A549 (cell line): ENCODE data around the gene SRRM1. TPM values are rescaled to one million over a fixed set of nuclear protein-coding genes. Genes with fewer than 3 reads are reported as not detected.

Source experiments
- ATAC-seq, 2 experiments: fragments of 200-7000 bp in 1 of 2; fragments of >200 bp in 1 of 2; cut with Nextera tagmentation in 1 of 2; cut with Tn5 transposase in 1 of 2; 3 replicates each; pipeline versions ENCODE4 v1.8.0 to v1.9.1; 2018 to 2020; ENCODE audit warnings: mild to moderate bottlenecking in 1 of 2, moderate library complexity in 1 of 2
- CTCF ChIA-PET: fragments of 300-600 bp; sonication (Branson Sonifier 250); formaldehyde crosslinking; extraction: SDS; loops from one replicate; lab custom pipeline; 2021; ENCODE audit warnings: antibody characterized with exemption, inconsistent platforms; lab: Yijun Ruan, JAX
- POLR2A ChIA-PET: fragments of 350-600 bp; formaldehyde crosslinking; extraction: SDS; loops from one replicate; lab custom pipeline; 2021; ENCODE audit warnings: antibody characterized with exemption, inconsistent platforms; lab: Yijun Ruan, JAX
- DNase-seq, 2 experiments: peaks; one replicate each; pipeline versions ENCODE4 v3.0.0 to v3.0.0-alpha.2; 2011 to 2016; ENCODE audit warnings: low read depth in 1 of 2, low spot score in 1 of 2
- FAIRE-seq: peaks from 2 replicates; lab custom pipeline; 2011; peaks lifted over from hg19 to GRCh38; lab: Jason Lieb, UNC
- H3K27ac ChIP-seq, 2 experiments: fragments of >200 bp; sonication (Bioruptor Twin); formaldehyde crosslinking; 3 replicates each; pipeline ENCODE4 v1.5.1; 2016 to 2017
- H3K4me1 ChIP-seq: fragments of >200 bp; sonication (Bioruptor Twin); formaldehyde crosslinking; 3 replicates; pipeline ENCODE4 v1.6.1; 2016
- H3K4me2 ChIP-seq: fragments of >200 bp; sonication (Bioruptor Twin); formaldehyde crosslinking; 3 replicates; pipeline ENCODE4 v1.6.1; 2016
- H3K4me3 ChIP-seq: fragments of >200 bp; sonication (Bioruptor Twin); formaldehyde crosslinking; 3 replicates; pipeline ENCODE4 v1.5.1; 2016
- H3K9me3 ChIP-seq: fragments of >200 bp; sonication (Bioruptor Twin); formaldehyde crosslinking; 3 replicates; pipeline ENCODE4 v1.6.1; 2016
- BCL3 ChIP-seq: fragments of >200 bp; sonication (Bioruptor Twin); formaldehyde crosslinking; IDR thresholded peaks from 3 replicates; pipeline ENCODE4 v1.6.1; 2016
- CBX2 ChIP-seq: fragments of 200-600 bp; sonication (generic); IDR thresholded peaks from 2 replicates; pipeline ENCODE4 v1.6.1; 2016; ENCODE audit warnings: low read depth, mild to moderate bottlenecking, borderline replicate concordance
- CHD2 ChIP-seq: fragments of 150-350 bp; IDR thresholded peaks from 2 replicates; pipeline ENCODE4 v1.6.1; 2014; ENCODE audit warnings: low read length; ENCODE audit not compliant: partially characterized antibody
- EHF ChIP-seq: fragments of 250-450 bp; sonication (Bioruptor Pico); IDR thresholded peaks from 2 replicates; pipeline ENCODE4 v1.5.0; 2020; ENCODE audit warnings: mild to moderate bottlenecking
- EHMT2 ChIP-seq: fragments of 200-600 bp; sonication (generic); IDR thresholded peaks from 2 replicates; pipeline ENCODE4 v1.6.1; 2016; ENCODE audit warnings: antibody characterized with exemption, low read depth, mild to moderate bottlenecking, moderate library complexity
- ESRRA ChIP-seq: fragments of 150-350 bp; IDR thresholded peaks from 2 replicates; pipeline ENCODE4 v1.6.1; 2014; ENCODE audit warnings: mild to moderate bottlenecking, low read length, borderline replicate concordance
- FOSL2 ChIP-seq, 2 experiments: fragments of 450-650 bp in 1 of 2; fragments of >200 bp in 1 of 2; sonication (Bioruptor Twin) in 1 of 2; formaldehyde crosslinking; IDR thresholded peaks; 2 replicates each; pipeline versions ENCODE4 v1.5.0 to v1.6.1; 2016 to 2020; ENCODE audit warnings: mild to moderate bottlenecking in 1 of 2, moderate library complexity in 1 of 2
- GATA3 ChIP-seq: IDR thresholded peaks from 2 replicates; pipeline ENCODE4 v1.6.1; 2012; ENCODE audit warnings: borderline replicate concordance
- HOXB13 ChIP-seq: fragments of 250-450 bp; sonication (Bioruptor Pico); IDR thresholded peaks from 2 replicates; pipeline ENCODE4 v1.5.0; 2020; ENCODE audit warnings: low read depth, mild to moderate bottlenecking, moderate library complexity
- JUN ChIP-seq, 2 experiments: fragments of >200 bp; sonication (Bioruptor Twin); formaldehyde crosslinking; IDR thresholded peaks; 2 replicates in 1 of 2; 3 replicates in 1 of 2; pipeline ENCODE4 v1.6.1; 2016 to 2017
- MAFK ChIP-seq: fragments of 450-650 bp; IDR thresholded peaks from 2 replicates; pipeline ENCODE4 v1.6.1; 2014; ENCODE audit not compliant: partially characterized antibody
- POLR2A ChIP-seq: IDR thresholded peaks from 2 replicates; pipeline ENCODE4 v1.6.1; 2012; ENCODE audit warnings: mild to moderate bottlenecking, low read length
- REST ChIP-seq: fragments of 200-600 bp; sonication (generic); IDR thresholded peaks from 2 replicates; pipeline ENCODE4 v1.6.1; 2016; ENCODE audit warnings: antibody characterized with exemption, mild to moderate bottlenecking, moderate library complexity
- TFCP2L1 ChIP-seq: fragments of 250-450 bp; sonication (Bioruptor Pico); IDR thresholded peaks from 2 replicates; pipeline ENCODE4 v1.5.0; 2021; ENCODE audit warnings: mild to moderate bottlenecking
- TP53 ChIP-seq: fragments of 250-450 bp; sonication (Bioruptor Pico); IDR thresholded peaks from 2 replicates; pipeline ENCODE4 v1.5.0; 2021; ENCODE audit warnings: mild to moderate bottlenecking, moderate library complexity
- ZC3H11A ChIP-seq: fragments of 450-650 bp; IDR thresholded peaks from 2 replicates; pipeline ENCODE4 v1.6.1; 2014; ENCODE audit warnings: antibody characterized with exemption, mild to moderate bottlenecking
- ZFP36 ChIP-seq: fragments of 450-650 bp; IDR thresholded peaks from 2 replicates; pipeline ENCODE4 v1.6.1; 2014; ENCODE audit warnings: borderline replicate concordance; ENCODE audit not compliant: partially characterized antibody
- ZSCAN20 ChIP-seq: fragments of 250-450 bp; sonication (Bioruptor Pico); IDR thresholded peaks from 2 replicates; pipeline ENCODE4 v1.8.0; 2022; ENCODE audit warnings: mild to moderate bottlenecking, moderate library complexity
- whole genome bisulfite sequencing: methylation state at CpG from one replicate; pipeline ENCODE4 v1.1.6; 2017; ENCODE audit errors: missing lambda C conversion rate; 5-methylcytosine and 5-hydroxymethylcytosine counted together
- polyA plus RNA-seq, 4 experiments: library from polyadenylated mRNA; depleted of rRNA in 3 of 4; stranded (reverse); fragments of >200 nt; fragmentation: RNase III in 1 of 4; extraction: RNeasy Plus Mini Kit Qiagen cat#74134 plus additional on column Dnase treatment in 1 of 4; gene quantifications; 2 replicates in 3 of 4; 3 replicates in 1 of 4; pipeline ENCODE4 v1.2.3, GENCODE V29; 2011 to 2017
- TF ChIP-seq, protein P1 (sequence below): fragments of >200 bp; sonication (Bioruptor Twin); formaldehyde crosslinking; IDR thresholded peaks from 2 replicates; pipeline ENCODE4 v1.6.1; 2016

Gene SRRM1
- polyA plus RNA-seq, 2 of the 4 experiments (the other 2 are of a cell fraction): 59.6 to 72.5 TPM

DNA sequence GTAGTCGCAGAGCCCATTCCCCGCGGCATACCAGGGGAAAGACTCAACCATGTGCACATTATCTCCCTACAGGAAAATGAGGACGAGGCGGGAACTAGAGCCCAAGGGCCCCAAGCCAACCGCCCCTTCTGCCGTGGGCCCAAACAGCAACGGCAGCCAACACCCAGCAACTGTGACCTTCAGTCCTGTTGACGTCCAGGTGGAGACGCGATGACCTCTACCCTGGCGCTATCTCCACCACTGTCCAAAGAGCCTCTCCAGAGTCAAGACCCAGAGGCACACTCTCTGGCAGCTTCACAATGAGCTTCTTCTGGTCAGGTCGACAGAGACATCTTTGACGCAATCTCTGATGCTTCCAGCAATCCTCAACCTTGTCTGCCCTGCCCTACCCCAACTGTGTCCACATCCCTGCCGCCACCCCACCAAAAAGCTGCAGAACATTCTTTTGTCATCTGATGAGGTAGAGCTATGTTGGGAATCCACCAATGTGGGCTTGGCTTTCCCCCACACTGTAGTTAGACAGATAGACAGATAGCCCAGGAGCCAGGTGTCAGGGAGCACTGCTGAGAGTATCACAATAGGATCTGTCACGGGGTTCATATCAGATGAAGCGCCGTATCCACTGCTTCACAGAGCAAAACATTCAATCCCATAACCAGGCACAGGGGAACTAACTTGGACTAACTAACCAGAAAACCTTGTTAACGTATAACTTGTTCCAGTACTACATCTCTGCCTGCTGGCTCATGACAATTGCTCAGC lies 37.4 kb upstream of the SRRM1 start:
- ATAC-seq (no peak), DNase-seq (no peak), FAIRE-seq (no peak)
- H3K4me3 ChIP-seq: no peak overlapping the region
- no peak for TF ChIP-seq EHF (CRISPR knock-in tag)
- no peak for TF ChIP-seq BCL3
- no peak for TF ChIP-seq GATA3
- no peak for TF ChIP-seq CBX2
- no peak for TF ChIP-seq FOSL2 (IDR thresholded peaks at IDR 0.05)
- no peak for TF ChIP-seq FOSL2 (CRISPR knock-in tag; IDR thresholded peaks at IDR 0.05)
- no peak for TF ChIP-seq CHD2
- TF ChIP-seq HOXB13 (CRISPR knock-in tag): no peak
- no peak overlapping the region for H3K4me2 ChIP-seq
- no peaks in the 10 kb centered on the region for H3K9me3 ChIP-seq
- ChIA-PET CTCF (interaction anchor here (0.6 to 1.1 kb wide), 2 partner anchors 42 to 229 kb away, joined by 3 to 4 read pairs; no protein-coding TSS in a partner anchor), POLR2A (no interaction called here)
- no peaks in the 10 kb centered on the region for H3K4me1 ChIP-seq
- 92% methylated on average over 19 of the region's 19 CpGs for WGBS
- no peak overlapping the region for H3K27ac ChIP-seq

- TF ChIP-seq ESRRA (no peak), REST (no peak), POLR2A (no peak), CHD2 (no peak), TFCP2L1 (no peak), ZC3H11A (no peak), JUN (IDR thresholded peaks at IDR 0.05) (no peak), BCL3 (no peak), TP53 (CRISPR knock-in tag) (no peak), ZFP36 (no peak), MAFK (no peak), ZSCAN20 (CRISPR knock-in tag) (no peak), EHMT2 (no peak)
- TF ChIP-seq, protein P1, sequence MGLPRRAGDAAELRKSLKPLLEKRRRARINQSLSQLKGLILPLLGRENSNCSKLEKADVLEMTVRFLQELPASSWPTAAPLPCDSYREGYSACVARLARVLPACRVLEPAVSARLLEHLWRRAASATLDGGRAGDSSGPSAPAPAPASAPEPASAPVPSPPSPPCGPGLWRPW: no peak
- CTCF ChIA-PET: interaction anchor here (0.6 to 1.1 kb wide), 2 partner anchors 43 to 229 kb away, joined by 3 to 4 read pairs; no protein-coding TSS in a partner anchor
- Histone ChIP-seq H3K4me1 (no peaks in the 10 kb centered on the region), H3K4me3 (no peak overlapping the region), H3K9me3 (no peaks in the 10 kb centered on the region), H3K4me2 (no peak overlapping the region), H3K27ac (no peak overlapping the region)
- no peak for FAIRE-seq
- POLR2A ChIA-PET: no interaction called here
- DNase-seq: no peak
- 80% methylated on average over 3 of the region's 3 CpGs for WGBS
- ATAC-seq: no peak
Measured at GRCh38 chr1:24606296-24606605, 36.9 kb upstream of the SRRM1 start.
